Testis (tissue), 3 donors: ENCODE measurements around the gene TMOD3. TPM values are rescaled to one million over a fixed set of nuclear protein-coding genes. Genes with fewer than 3 reads are reported as not detected.

Source experiments
- DNase-seq: peaks from one replicate; pipeline ENCODE4 v3.0.0-alpha.2; 2019
- H3K27ac ChIP-seq, 2 donors: fragments of 200-600 bp; sonication (generic); one replicate each; pipeline ENCODE4 v1.5.1; 2019
- H3K27me3 ChIP-seq: fragments of 200-600 bp; sonication (generic); one replicate; pipeline ENCODE4 v1.5.1; 2019
- H3K36me3 ChIP-seq: fragments of 200-600 bp; sonication (generic); one replicate; pipeline ENCODE4 v1.5.1; 2017; ENCODE audit warnings: low read depth; ENCODE audit errors: missing control alignments
- H3K4me1 ChIP-seq: fragments of 200-600 bp; sonication (generic); one replicate; pipeline ENCODE4 v1.5.1; 2019
- H3K4me3 ChIP-seq, 2 donors: fragments of 200-600 bp; sonication (generic); one replicate each; pipeline ENCODE4 v1.5.1; 2017 to 2019
- H3K9me3 ChIP-seq: fragments of 200-600 bp; sonication (generic); one replicate; pipeline ENCODE4 v1.5.1; 2017
- CTCF ChIP-seq, 3 experiments: fragments of 450-650 bp in 2 of 3; fragments of 200-600 bp in 1 of 3; sonication (generic) in 1 of 3; IDR thresholded peaks; one replicate each; pipeline ENCODE4 v1.5.1; 2016 to 2019; ENCODE audit warnings: antibody characterized with exemption in 3 of 3, mild to moderate bottlenecking in 2 of 3, moderate library complexity in 1 of 3
- POLR2A ChIP-seq: fragments of 450-650 bp; IDR thresholded peaks from one replicate; pipeline ENCODE4 v1.6.1; 2017; ENCODE audit warnings: antibody characterized with exemption, mild to moderate bottlenecking, moderate library complexity
- WGBS, 2 donors: methylation state at CpG; one replicate each; pipeline ENCODE4 v1.1.5; 2018; 5-methylcytosine and 5-hydroxymethylcytosine counted together
- intact Hi-C: fragments of 100-400 bp; cut with DNase I; formaldehyde crosslinking; loops from one replicate; pipeline ENCODE4 v1.15.1; 2023; ENCODE audit warnings: low total_unique reads
- polyA plus RNA-seq: library from polyadenylated mRNA; stranded (reverse); fragments of 350-450 nt; fragmentation: Illumina TruSeq; extraction: RNeasy Lipid Tissue Mini Kit (QIAGEN cat#74804); gene quantifications from one replicate; pipeline ENCODE4 v1.2.3, GENCODE V29; 2014; ENCODE audit warnings: low read depth, low replicate concordance; ENCODE audit not compliant: insufficient read depth
- total RNA-seq, 2 donors: library from RNA; depleted of rRNA; stranded (reverse); fragments of >200 nt; gene quantifications; one replicate each; pipeline ENCODE4 v1.2.3, GENCODE V29; 2016

TMOD3 gene
- total and polyA plus RNA-seq, 3 donors from 2014 or later = 15.6 to 21.2 (median 16.6) TPM

GRCh38 chr15:51861557-51862359 lies 32.3 kb downstream of the TMOD3 start:
- Histone ChIP-seq H3K4me3 (no peak overlapping the region), H3K4me1 (no peaks in the 10 kb centered on the region), H3K27me3 (no peaks in the 10 kb centered on the region), H3K36me3 (no peaks in the 10 kb centered on the region), H3K27ac (no peak overlapping the region), H3K9me3 (no peaks in the 10 kb centered on the region)
- WGBS, 2 donors = 87 to 91% methylated on average over 10 of the region's 10 CpGs
- TF ChIP-seq CTCF (IDR thresholded peaks at IDR 0.05) (no peak), POLR2A (no peak)
- intact Hi-C loops = no loop called here
- no peak for DNase-seq

DNA sequence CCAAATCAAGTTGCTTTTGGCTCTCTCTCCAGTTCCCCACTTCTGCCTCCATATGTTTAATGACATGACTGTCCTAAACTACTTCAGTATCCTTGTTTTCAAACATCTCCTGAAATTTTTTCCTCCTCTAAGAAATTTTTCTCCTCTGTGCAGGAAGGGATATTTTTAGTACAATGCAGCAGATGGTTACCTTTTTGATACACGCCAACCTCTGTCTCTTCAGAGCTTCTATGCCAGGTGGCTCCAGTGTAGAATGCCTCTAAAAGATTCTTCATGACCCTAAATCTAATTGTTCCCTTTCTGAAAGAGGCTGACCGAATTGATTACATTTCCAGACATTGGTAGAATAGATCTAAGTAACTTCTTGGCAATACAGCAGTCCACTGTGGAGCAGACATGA lies 33.7 kb downstream of the TMOD3 start:
- no peaks in the 10 kb centered on the region for H3K27me3 ChIP-seq
- TF ChIP-seq CTCF (IDR thresholded peaks at IDR 0.05) (no peak), POLR2A (no peak)
- intact Hi-C loops = no loop called here
- no peak overlapping the region for H3K27ac ChIP-seq
- H3K4me1 ChIP-seq = no peaks in the 10 kb centered on the region
- no peaks in the 10 kb centered on the region for H3K9me3 ChIP-seq
- DNase-seq = no peak
- H3K4me3 ChIP-seq = no peak overlapping the region
- WGBS, 2 donors = 92 to 93% methylated on average over 2 of the region's 2 CpGs
- no peaks in the 10 kb centered on the region for H3K36me3 ChIP-seq

GRCh38 chr15:51864408-51865056 lies 35.1 kb downstream of the TMOD3 start:
- Histone ChIP-seq H3K27ac (no peak overlapping the region), H3K9me3 (no peaks in the 10 kb centered on the region), H3K27me3 (no peaks in the 10 kb centered on the region), H3K4me3 (no peak overlapping the region), H3K4me1 (no peaks in the 10 kb centered on the region), H3K36me3 (no peaks in the 10 kb centered on the region)
- TF ChIP-seq CTCF (IDR thresholded peaks at IDR 0.05) = no peak
- TF ChIP-seq POLR2A = no peak
- 92 to 96% methylated on average over 4 of the region's 4 CpGs for WGBS, 2 donors
- no peak for DNase-seq
- intact Hi-C loops = no loop called here

DNA sequence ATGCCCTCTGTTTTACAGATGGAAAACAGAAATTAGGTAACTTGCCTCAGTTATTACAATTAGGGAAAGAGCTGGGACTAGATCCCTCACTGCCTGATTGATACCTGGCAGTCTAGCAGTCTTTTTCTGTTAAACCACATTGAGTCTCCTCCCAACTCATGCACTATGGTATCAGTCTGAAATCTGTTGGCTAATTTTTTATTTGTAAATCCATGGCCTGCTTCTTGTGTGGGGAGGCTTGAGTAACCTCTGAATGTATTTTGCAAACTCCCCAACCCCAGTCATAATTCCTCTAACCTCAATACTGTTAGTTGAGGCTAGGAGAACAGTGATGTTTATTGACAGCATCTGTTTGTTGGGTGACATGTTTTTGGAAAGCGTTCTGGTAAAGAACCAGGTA lies 35.9 kb downstream of the TMOD3 start:
- no peak for DNase-seq
- H3K27me3 ChIP-seq = no peaks in the 10 kb centered on the region
- H3K4me3 ChIP-seq = no peak overlapping the region
- intact Hi-C loops = no loop called here
- H3K4me1 ChIP-seq = no peaks in the 10 kb centered on the region
- no peaks in the 10 kb centered on the region for H3K36me3 ChIP-seq
- H3K9me3 ChIP-seq = no peaks in the 10 kb centered on the region
- TF ChIP-seq POLR2A (no peak), CTCF (IDR thresholded peaks at IDR 0.05) (no peak)
- no peak overlapping the region for H3K27ac ChIP-seq
- WGBS, 2 donors = 71 to 100% methylated on average over 1 of the region's 1 CpG
